ENCODE measurements around the gene KLHL22.

Gene KLHL22

DNA sequence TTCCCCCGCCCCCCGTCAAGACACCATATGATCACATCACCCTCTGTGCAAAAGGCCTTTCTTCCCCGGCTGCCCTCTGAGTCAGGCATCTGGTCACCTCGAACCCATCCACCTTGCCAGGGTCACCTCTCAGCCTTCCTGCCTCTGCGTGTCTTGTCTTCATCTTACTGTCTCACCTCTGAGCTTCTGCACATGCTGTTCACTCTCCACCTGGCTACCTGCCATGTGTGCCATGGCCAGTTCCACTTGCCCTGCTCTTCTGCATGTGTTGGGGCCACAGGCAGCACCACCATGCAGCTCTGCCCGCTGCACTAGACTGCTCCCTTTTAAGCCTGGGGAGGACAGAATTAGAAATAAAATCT, 91.8 kb downstream of the KLHL22 start:
- TF ChIP-seq POLR2AphosphoS5 (IDR thresholded peaks at IDR 0.05; ENCODE audit: low read depth, low read length) (no peak), TAF1 (IDR thresholded peaks at IDR 0.05; ENCODE audit: borderline replicate concordance, low read depth, low read length) (no peak), POLR2A (IDR thresholded peaks at IDR 0.05; ENCODE audit: low read depth, low read length) (no peak)
- FAIRE-seq: no peak
- DNase-seq (ENCODE audit: insufficient read length): no peak

DNA sequence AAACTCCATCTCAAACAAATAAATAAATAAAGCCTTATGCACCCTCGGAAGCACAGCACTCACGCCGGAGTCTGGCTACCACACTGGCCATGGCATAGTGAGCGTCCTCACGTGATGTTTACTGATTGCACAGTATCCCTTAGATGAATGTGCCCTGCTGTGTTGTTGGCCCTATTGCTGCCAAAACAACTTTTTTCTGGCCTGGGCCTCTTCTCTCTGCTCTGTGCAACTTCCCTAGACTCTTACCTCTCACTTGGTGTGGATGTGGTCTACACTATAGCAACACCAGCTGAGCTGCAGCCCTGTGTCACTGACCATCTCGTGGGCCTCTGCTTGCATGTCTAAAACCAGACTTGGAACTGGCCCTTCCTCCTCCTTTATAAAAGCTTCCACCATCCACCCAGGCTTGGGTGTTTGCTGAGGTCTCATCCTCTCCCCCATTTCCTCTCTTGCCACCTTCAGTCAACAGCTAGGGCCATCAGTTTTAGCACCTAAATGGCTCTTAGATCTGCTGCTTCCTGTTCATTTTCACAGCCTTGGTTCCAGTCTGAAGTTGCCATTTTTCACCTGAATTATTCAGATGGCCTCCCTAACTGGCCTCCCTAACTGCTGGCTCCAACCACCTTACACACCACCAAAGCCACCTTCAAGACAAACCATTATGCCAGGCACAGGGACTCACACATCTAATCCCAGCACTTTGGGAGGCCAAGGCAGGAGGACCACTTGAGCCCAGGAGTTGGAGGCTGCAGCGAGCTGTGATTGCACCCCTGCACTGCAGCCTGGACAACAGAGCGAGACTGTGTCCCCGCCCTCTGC, 92.4 kb downstream of the KLHL22 start:
- TF ChIP-seq POLR2A (IDR thresholded peaks at IDR 0.05; ENCODE audit: low read depth, low read length) (no peak), POLR2AphosphoS5 (IDR thresholded peaks at IDR 0.05; ENCODE audit: low read depth, low read length) (no peak), TAF1 (IDR thresholded peaks at IDR 0.05; ENCODE audit: borderline replicate concordance, low read depth, low read length) (no peak)
- no peak for FAIRE-seq
- DNase-seq (ENCODE audit: insufficient read length): no peak

DNA sequence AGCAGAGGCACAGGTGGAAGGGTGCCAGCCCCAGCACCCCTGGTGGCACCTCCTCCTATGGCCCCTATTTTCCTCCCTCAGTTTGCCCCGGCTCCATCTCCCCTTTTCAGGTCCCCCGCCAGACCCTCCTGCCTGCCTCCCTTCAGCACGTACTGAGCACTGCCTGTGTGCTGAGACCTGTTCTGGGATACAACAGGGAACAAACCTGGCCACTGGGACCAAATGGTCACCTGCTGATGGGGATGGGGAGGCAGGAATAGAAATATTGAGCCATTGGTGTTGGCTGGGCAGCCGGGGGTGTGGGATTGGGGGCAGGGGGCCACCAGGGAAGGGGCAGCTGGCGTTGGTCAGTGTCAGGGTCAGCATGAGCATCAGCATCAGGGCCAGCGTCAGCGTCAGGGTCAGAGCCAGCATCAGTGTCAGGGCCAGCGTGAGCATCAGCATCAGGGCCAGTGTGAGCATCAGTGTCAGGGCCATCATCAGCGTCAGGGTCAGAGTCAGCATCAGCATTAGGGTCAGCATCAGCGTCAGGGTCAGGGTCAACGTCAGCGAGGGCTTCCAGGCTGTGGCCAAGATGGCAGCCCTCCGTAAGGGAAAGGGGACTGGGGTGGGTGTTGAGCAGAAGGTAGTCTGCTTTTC, 94.1 kb downstream of the KLHL22 start:
- FAIRE-seq: no peak
- no peak for TF ChIP-seq POLR2AphosphoS5 (IDR thresholded peaks at IDR 0.05; ENCODE audit: low read depth, low read length)
- no peak for TF ChIP-seq TAF1 (IDR thresholded peaks at IDR 0.05; ENCODE audit: borderline replicate concordance, low read depth, low read length)
- TF ChIP-seq POLR2A (IDR thresholded peaks at IDR 0.05; ENCODE audit: low read depth, low read length): no peak
- no peak for DNase-seq (ENCODE audit: insufficient read length)

DNA sequence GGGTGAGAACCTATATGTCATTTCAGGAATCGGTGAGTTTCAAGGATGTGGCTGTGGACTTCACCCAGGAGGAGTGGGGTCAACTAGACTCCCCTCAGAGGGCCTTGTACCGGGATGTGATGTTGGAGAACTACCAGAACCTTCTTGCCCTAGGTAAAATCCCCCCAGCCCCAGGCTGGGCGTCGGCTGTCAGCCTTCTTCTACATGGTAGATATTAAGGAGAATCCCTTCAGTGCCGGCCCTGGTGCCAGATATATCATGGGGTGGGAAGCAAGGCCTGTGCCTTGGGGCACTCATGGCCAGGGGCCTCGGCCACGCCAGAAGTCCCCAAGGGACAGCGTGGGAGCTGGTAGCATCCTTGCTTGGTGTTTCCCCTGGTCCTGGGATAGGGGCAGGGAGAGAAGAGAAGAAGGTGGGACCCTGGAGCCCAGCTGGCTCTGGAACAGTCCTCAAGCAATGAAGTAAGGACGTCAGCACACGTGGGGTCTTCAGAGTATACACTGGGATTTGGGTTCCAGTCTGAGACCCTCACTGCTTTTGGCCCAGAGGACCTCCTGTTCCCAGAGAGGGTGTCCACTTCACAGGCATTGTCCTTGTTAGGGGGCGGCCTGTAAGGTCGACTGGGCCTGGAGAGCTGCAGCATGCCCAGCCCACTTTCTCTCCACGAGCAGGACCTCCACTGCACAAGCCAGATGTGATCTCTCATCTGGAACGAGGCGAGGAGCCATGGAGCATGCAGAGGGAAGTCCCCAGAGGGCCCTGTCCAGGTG, 94.8 kb downstream of the KLHL22 start:
- TF ChIP-seq POLR2AphosphoS5 (IDR thresholded peaks at IDR 0.05; ENCODE audit: low read depth, low read length) (no peak), POLR2A (IDR thresholded peaks at IDR 0.05; ENCODE audit: low read depth, low read length) (no peak), TAF1 (IDR thresholded peaks at IDR 0.05; ENCODE audit: borderline replicate concordance, low read depth, low read length) (no peak)
- DNase-seq (ENCODE audit: insufficient read length): no peak
- no peak for FAIRE-seq

DNA sequence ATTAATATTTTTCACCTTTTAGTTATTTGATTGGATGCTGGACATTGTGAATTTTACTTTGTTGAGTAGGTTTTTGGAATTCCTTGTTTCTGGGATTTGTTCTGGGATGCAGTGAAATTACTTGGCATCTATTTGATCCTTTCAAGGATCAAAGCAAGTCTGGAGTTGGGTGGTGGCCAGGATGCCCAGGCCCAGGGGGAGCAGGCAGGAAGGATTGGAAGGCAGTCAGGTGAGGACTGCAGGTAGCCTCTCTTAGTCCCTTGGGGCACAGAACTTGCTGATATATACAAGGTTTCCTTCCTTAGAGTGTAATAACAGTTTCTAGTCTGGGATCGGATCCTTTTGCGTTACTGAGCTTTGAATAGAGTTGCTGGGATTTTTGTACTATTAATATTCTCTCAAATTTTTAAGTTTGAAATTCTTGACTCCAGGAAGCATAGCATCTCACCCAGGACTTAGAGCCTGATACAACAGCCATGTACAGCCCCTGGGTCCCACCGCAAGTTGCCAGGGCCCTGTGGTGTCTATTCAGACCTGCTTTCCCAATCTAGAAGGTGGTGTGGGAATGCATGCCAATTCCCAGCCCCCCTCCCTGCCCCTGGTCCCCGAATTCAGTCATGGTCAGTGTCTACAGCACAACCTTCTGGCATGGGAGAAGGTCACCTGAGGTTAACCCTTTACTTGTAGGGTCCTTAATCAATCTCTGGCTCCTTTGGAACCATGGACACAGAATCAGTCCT, 95.6 kb downstream of the KLHL22 start:
- FAIRE-seq: no peak
- DNase-seq (ENCODE audit: insufficient read length): no peak
- no peak for TF ChIP-seq TAF1 (IDR thresholded peaks at IDR 0.05; ENCODE audit: borderline replicate concordance, low read depth, low read length)

DNA sequence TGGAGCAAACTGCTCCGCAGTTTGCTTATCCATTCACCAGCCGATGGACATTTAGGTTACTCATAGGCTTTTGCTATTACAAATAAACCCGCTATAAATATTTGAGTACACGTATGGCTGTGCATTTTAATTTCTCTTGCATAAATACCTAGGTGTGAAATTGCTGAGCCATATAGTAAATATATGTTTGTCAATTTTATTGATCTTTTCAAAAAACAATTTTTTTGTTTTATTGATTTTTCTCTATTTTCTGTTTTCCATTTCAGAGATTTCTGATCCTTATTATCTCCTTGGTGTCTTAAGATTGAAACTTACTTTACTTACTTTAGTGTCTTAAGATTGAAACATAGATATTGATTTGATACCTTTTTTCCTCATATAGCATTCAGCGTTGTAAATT, 97.2 kb downstream of the KLHL22 start:
- TF ChIP-seq POLR2A (IDR thresholded peaks at IDR 0.05; ENCODE audit: low read depth, low read length) (no peak), TAF1 (IDR thresholded peaks at IDR 0.05; ENCODE audit: borderline replicate concordance, low read depth, low read length) (no peak), POLR2AphosphoS5 (IDR thresholded peaks at IDR 0.05; ENCODE audit: low read depth, low read length) (no peak)
- DNase-seq (ENCODE audit: insufficient read length) (no peak), FAIRE-seq (no peak)

DNA sequence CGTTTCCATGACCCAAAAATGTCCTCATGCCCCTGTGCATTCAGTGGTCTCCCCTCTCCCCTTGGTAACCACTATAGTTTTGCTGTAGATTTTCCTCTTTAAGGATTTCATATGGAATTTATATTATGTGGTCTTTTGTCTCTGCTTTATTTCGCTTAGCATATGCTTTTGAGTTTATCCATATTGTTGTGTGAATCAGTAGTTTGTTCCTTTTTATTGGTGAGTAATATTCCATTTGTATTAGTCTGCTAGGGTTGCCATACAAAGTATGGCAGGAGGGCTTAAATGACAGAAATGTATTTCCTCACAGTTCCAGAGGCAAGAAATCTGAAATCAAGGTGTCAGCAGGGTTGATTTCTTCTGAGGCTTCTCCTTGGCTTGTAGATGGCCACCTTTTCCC, 98.1 kb downstream of the KLHL22 start:
- DNase-seq (ENCODE audit: insufficient read length) (no peak), FAIRE-seq (no peak)
- TF ChIP-seq POLR2AphosphoS5 (IDR thresholded peaks at IDR 0.05; ENCODE audit: low read depth, low read length) (no peak), POLR2A (IDR thresholded peaks at IDR 0.05; ENCODE audit: low read depth, low read length) (no peak), TAF1 (IDR thresholded peaks at IDR 0.05; ENCODE audit: borderline replicate concordance, low read depth, low read length) (no peak)

DNA sequence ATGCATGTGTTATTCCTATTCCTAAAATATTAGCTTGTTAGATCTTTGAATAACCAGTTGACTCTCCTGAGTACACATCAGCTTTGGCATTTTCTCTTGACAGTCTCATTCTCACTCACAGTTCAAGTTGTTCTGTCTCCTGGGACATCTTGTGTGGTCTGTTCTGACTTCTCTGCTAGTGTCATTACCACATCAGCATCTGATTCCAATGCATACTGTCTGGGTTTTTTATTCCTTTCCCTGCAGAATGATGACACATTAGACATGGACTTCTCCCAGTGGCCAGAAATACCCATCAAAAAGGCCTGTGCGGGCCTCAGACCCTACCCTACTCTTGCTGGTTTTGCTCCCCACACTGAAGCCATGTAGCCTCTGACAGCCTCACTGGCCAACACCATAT, 99.0 kb downstream of the KLHL22 start:
- FAIRE-seq (no peak), DNase-seq (ENCODE audit: insufficient read length) (no peak)
- TF ChIP-seq POLR2AphosphoS5 (IDR thresholded peaks at IDR 0.05; ENCODE audit: low read depth, low read length) (no peak), POLR2A (IDR thresholded peaks at IDR 0.05; ENCODE audit: low read depth, low read length) (no peak), TAF1 (IDR thresholded peaks at IDR 0.05; ENCODE audit: borderline replicate concordance, low read depth, low read length) (no peak)

DNA sequence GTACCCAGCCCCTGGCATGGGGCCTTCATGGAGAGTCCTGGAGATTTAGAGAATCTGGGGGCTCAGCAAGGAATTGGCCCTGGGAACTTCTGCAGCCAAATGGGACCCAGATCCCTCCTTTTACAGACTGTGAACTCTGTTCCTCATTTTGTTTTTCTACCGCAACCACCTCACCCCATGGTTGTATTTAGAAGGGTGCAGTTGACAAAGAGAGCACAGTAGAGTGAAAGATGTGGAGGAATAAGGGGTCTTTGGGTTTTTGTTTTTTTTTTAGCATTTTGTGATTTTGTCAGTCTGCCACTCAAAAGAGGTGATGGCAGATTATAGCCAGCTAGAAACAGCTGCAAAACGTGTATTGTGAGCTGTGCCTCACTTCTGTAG, 99.7 kb downstream of the KLHL22 start:
- FAIRE-seq: no peak
- no peak for TF ChIP-seq TAF1 (IDR thresholded peaks at IDR 0.05; ENCODE audit: borderline replicate concordance, low read depth, low read length)
- TF ChIP-seq POLR2AphosphoS5 (IDR thresholded peaks at IDR 0.05; ENCODE audit: low read depth, low read length): no peak
- no peak for TF ChIP-seq POLR2A (IDR thresholded peaks at IDR 0.05; ENCODE audit: low read depth, low read length)
- DNase-seq (ENCODE audit: insufficient read length): no peak

DNA sequence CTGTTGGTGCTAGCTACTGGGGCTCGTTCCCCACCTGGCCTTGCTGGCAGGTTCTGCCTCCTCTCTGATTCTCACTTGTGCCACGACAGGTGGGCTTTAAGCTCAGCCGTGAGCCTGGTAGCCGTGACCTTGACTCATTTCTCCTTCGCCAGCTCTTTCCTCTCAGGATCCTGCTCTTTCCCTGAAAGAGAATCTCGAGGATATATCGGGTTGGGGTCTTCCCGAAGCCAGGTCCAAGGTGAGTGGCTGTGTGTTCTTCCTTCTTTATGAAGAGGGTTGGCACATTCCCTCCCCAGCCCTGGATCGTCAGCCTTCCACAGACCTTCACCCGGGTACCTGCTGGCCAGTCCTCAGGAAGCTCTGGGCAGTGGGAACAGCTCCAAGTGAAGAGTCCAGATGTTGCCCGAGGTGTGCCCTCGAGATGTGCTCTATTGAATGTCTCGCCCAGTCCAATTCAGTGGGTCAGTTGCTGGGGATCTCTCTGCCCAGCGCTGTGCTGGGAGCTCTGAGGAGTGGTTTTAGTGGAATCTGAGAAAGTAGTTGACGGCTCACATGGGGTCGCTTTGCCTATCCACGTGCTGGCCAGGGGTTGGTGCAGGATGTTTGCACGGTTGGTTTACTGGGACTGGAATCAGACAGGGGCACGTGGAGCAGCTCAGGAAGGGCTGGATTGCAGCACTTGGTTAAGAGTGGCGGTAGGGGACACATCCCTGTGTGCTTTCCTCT, 100.3 kb downstream of the KLHL22 start:
- FAIRE-seq (no peak), DNase-seq (ENCODE audit: insufficient read length) (no peak)
- TF ChIP-seq POLR2AphosphoS5 (IDR thresholded peaks at IDR 0.05; ENCODE audit: low read depth, low read length) (no peak), POLR2A (IDR thresholded peaks at IDR 0.05; ENCODE audit: low read depth, low read length) (no peak), TAF1 (IDR thresholded peaks at IDR 0.05; ENCODE audit: borderline replicate concordance, low read depth, low read length) (no peak)

Measured in GM12892 (cell line).